Stimulated activated CD8-positive, alpha-beta memory T cell treated with anti-CD3 and anti-CD28 coated beads, Interleukin-4, amount 100 ng/mL, for 4 hours (primary cell): Measurements from ENCODE around the gene EXOSC6.
"Not testable (repeated sequence)": the region's sequence is repeated elsewhere in the genome, so short reads cannot be mapped to it uniquely, and the experiment has no call there.

Source experiments
- DNase-seq, 2 donors: peaks; one replicate each; pipeline ENCODE4 v3.0.0-alpha.2; 2020; ENCODE audit warnings: low read depth in 2 of 2, low spot score in 1 of 2

The EXOSC6 gene

GRCh38 chr16:70254965-70255286 lies 3.2 kb upstream of the EXOSC6 start:
- no peak for DNase-seq

GRCh38 chr16:70254180-70254964 lies 2.6 kb upstream of the EXOSC6 start:
- DNase-seq = no peak

GRCh38 chr16:70253291-70254106 lies 1.8 kb upstream of the EXOSC6 start:
- no peak for DNase-seq

- no peak for DNase-seq
Observed at GRCh38 chr16:70252355-70252988, 732 bp upstream of the EXOSC6 start.

GRCh38 chr16:70250748-70251628 lies 752 bp downstream of the EXOSC6 start:
- peak in 1 of 2 donors; percentile 14 for DNase-seq

GRCh38 chr16:70249697-70250096 lies 2.0 kb downstream of the EXOSC6 start:
- not testable (repeated sequence) for DNase-seq

- DNase-seq = not testable (repeated sequence)
Observed at GRCh38 chr16:70238773-70239172, 13.0 kb downstream of the EXOSC6 start.

GRCh38 chr16:70231831-70232230 lies 19.9 kb downstream of the EXOSC6 start:
- DNase-seq = not testable (repeated sequence)

GRCh38 chr16:70226024-70226423 lies 25.7 kb downstream of the EXOSC6 start:
- DNase-seq = not testable (repeated sequence)

- DNase-seq = not testable (repeated sequence)
Observed at GRCh38 chr16:70225430-70225829, 26.3 kb downstream of the EXOSC6 start.

GRCh38 chr16:70224645-70225044 lies 27.1 kb downstream of the EXOSC6 start:
- not testable (repeated sequence) for DNase-seq

- not testable (repeated sequence) for DNase-seq
Observed at GRCh38 chr16:70223971-70224513, 27.7 kb downstream of the EXOSC6 start.

GRCh38 chr16:70223216-70223615 lies 28.5 kb downstream of the EXOSC6 start:
- DNase-seq = not testable (repeated sequence)

GRCh38 chr16:70222574-70222973 lies 29.2 kb downstream of the EXOSC6 start:
- DNase-seq = not testable (repeated sequence)

GRCh38 chr16:70218586-70218985 lies 33.2 kb downstream of the EXOSC6 start:
- not testable (repeated sequence) for DNase-seq

- not testable (repeated sequence) for DNase-seq
Observed at GRCh38 chr16:70206382-70206781, 45.4 kb downstream of the EXOSC6 start.

- not testable (repeated sequence) for DNase-seq
Observed at GRCh38 chr16:70204668-70205405, 46.9 kb downstream of the EXOSC6 start.

GRCh38 chr16:70204010-70204409 lies 47.7 kb downstream of the EXOSC6 start:
- not testable (repeated sequence) for DNase-seq

- not testable (repeated sequence) for DNase-seq
Observed at GRCh38 chr16:70203508-70203907, 48.2 kb downstream of the EXOSC6 start.

GRCh38 chr16:70200063-70200462 lies 51.7 kb downstream of the EXOSC6 start:
- not testable (repeated sequence) for DNase-seq
